Neural progenitor cell (in vitro differentiated cells): ENCODE data around the gene EIF5. TPM values are rescaled to one million over a fixed set of nuclear protein-coding genes. Genes with fewer than 3 reads are reported as not detected.

Experiments
- DNase-seq: peaks from one replicate; pipeline ENCODE4 v3.0.0-alpha.2; 2016; ENCODE audit warnings: low spot score
- H2AFZ ChIP-seq: fragments of 200-600 bp; sonication (generic); replicated peaks from 2 replicates; pipeline ENCODE4 v1.6.1; 2016; ENCODE audit warnings: antibody characterized with exemption
- H3F3A ChIP-seq: fragments of 200-600 bp; sonication (generic); 2 replicates; pipeline ENCODE4 v1.6.1; 2016; ENCODE audit warnings: antibody characterized with exemption, low read depth
- H3K27ac ChIP-seq: fragments of 200-600 bp; sonication (generic); 2 replicates; pipeline ENCODE4 v1.5.1; 2016; ENCODE audit warnings: mild to moderate bottlenecking
- H3K27me3 ChIP-seq: fragments of 200-600 bp; sonication (generic); 2 replicates; pipeline ENCODE4 v1.6.1; 2016; ENCODE audit warnings: mild to moderate bottlenecking, moderate library complexity
- H3K36me3 ChIP-seq: fragments of 200-600 bp; sonication (generic); 2 replicates; pipeline ENCODE4 v1.5.1; 2016
- H3K4me1 ChIP-seq: fragments of 200-600 bp; sonication (generic); 2 replicates; pipeline ENCODE4 v1.6.1; 2016; ENCODE audit warnings: mixed run types
- H3K4me2 ChIP-seq: fragments of 200-600 bp; sonication (generic); 2 replicates; pipeline ENCODE4 v1.6.1; 2016
- H3K4me3 ChIP-seq: fragments of 200-600 bp; sonication (generic); 2 replicates; pipeline ENCODE4 v1.5.1; 2016
- H3K79me2 ChIP-seq: fragments of 200-600 bp; sonication (generic); 2 replicates; pipeline ENCODE4 v1.6.1; 2016; ENCODE audit warnings: low read depth
- H3K9ac ChIP-seq: fragments of 200-600 bp; sonication (generic); 2 replicates; pipeline ENCODE4 v1.6.1; 2016
- H3K9me3 ChIP-seq: fragments of 200-600 bp; sonication (generic); 2 replicates; pipeline ENCODE4 v1.5.1; 2016; ENCODE audit warnings: low read depth
- H4K20me1 ChIP-seq: fragments of 200-600 bp; sonication (generic); 2 replicates; pipeline ENCODE4 v1.6.1; 2016; ENCODE audit warnings: low read depth
- H3K27ac Mint-ChIP-seq: 3 replicates; pipeline ENCODE4 v1.8.0; 2021; ENCODE audit warnings: mixed read lengths
- H3K27me3 Mint-ChIP-seq: 2 replicates; pipeline ENCODE4 v1.8.0; 2022; ENCODE audit warnings: low read depth, mild to moderate bottlenecking, inconsistent platforms, moderate library complexity, mixed read lengths; ENCODE audit not compliant: insufficient read depth
- H3K36me3 Mint-ChIP-seq: 3 replicates; pipeline ENCODE4 v1.8.0; 2021; ENCODE audit warnings: mixed read lengths
- H3K4me1 Mint-ChIP-seq: 3 replicates; pipeline ENCODE4 v1.8.0; 2021; ENCODE audit warnings: mixed read lengths
- H3K4me3 Mint-ChIP-seq: 3 replicates; pipeline ENCODE4 v1.8.0; 2021; ENCODE audit warnings: mild to moderate bottlenecking, moderate library complexity, mixed read lengths
- H3K9me3 Mint-ChIP-seq: 3 replicates; pipeline ENCODE4 v1.8.0; 2020; ENCODE audit warnings: mixed read lengths
- EZH2 ChIP-seq: fragments of 200-600 bp; sonication (generic); IDR thresholded peaks from 2 replicates; pipeline ENCODE4 v1.6.1; 2017; ENCODE audit warnings: antibody characterized with exemption, mild to moderate bottlenecking, moderate library complexity
- EZH2phosphoT487 ChIP-seq: fragments of 200-600 bp; sonication (generic); IDR thresholded peaks from 2 replicates; pipeline ENCODE4 v1.6.1; 2017; ENCODE audit warnings: antibody characterized with exemption
- total RNA-seq: library from RNA; depleted of rRNA; stranded (reverse); fragments of >200 nt; gene quantifications from 2 replicates; pipeline ENCODE4 v1.2.3, GENCODE V29; 2015; ENCODE audit warnings: low replicate concordance
- TF ChIP-seq, protein P1 (sequence below): fragments of 200-600 bp; sonication (generic); IDR thresholded peaks from 2 replicates; pipeline ENCODE4 v1.5.1; 2017; ENCODE audit warnings: antibody characterized with exemption, mild to moderate bottlenecking

Gene EIF5
- total RNA-seq, 1 donor from 2014 or later: 216 TPM

DNA sequence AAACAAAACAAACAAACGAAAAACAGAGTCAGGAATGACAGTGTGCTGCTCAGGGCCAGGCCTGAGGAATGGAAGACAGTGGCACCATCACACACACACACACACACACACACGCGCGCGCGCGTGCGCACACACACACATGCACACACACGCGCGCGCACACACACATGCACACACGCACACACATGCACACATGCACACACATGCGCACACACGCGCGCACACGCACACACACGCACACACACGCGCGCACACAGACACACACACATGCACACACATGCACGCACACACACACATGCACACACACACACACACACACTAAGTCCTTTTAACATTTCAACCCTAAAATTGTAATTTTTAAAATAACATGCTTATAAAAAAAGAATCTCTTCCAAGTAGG, 38.0 kb downstream of the EIF5 start:
- no peak overlapping the region for H2AFZ ChIP-seq
- TF ChIP-seq, protein P1, sequence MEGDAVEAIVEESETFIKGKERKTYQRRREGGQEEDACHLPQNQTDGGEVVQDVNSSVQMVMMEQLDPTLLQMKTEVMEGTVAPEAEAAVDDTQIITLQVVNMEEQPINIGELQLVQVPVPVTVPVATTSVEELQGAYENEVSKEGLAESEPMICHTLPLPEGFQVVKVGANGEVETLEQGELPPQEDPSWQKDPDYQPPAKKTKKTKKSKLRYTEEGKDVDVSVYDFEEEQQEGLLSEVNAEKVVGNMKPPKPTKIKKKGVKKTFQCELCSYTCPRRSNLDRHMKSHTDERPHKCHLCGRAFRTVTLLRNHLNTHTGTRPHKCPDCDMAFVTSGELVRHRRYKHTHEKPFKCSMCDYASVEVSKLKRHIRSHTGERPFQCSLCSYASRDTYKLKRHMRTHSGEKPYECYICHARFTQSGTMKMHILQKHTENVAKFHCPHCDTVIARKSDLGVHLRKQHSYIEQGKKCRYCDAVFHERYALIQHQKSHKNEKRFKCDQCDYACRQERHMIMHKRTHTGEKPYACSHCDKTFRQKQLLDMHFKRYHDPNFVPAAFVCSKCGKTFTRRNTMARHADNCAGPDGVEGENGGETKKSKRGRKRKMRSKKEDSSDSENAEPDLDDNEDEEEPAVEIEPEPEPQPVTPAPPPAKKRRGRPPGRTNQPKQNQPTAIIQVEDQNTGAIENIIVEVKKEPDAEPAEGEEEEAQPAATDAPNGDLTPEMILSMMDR: no peak
- TF ChIP-seq EZH2phosphoT487 (no peak), EZH2 (no peak)
- peaks cover 19% of the 10 kb centered on the region for H3K4me1 Mint-ChIP-seq
- no peak overlapping the region for H3K4me3 ChIP-seq
- peaks cover 7% of the 10 kb centered on the region for H3K27me3 Mint-ChIP-seq
- H3K27me3 ChIP-seq: no peaks in the 10 kb centered on the region
- no peaks in the 10 kb centered on the region for H3K79me2 ChIP-seq
- no peaks in the 10 kb centered on the region for H4K20me1 ChIP-seq
- no peak overlapping the region for H3K4me2 ChIP-seq
- no peaks in the 10 kb centered on the region for H3F3A ChIP-seq
- no peak overlapping the region for H3K27ac ChIP-seq
- DNase-seq: no peak
- no peaks in the 10 kb centered on the region for H3K36me3 ChIP-seq
- no peaks in the 10 kb centered on the region for H3K9me3 Mint-ChIP-seq
- H3K36me3 Mint-ChIP-seq: no peaks in the 10 kb centered on the region
- no peak overlapping the region for H3K9ac ChIP-seq
- H3K9me3 ChIP-seq: no peaks in the 10 kb centered on the region
- H3K4me3 Mint-ChIP-seq: no peak overlapping the region
- H3K4me1 ChIP-seq: no peaks in the 10 kb centered on the region
- peak overlapping the region; percentile 57 for H3K27ac Mint-ChIP-seq

DNA sequence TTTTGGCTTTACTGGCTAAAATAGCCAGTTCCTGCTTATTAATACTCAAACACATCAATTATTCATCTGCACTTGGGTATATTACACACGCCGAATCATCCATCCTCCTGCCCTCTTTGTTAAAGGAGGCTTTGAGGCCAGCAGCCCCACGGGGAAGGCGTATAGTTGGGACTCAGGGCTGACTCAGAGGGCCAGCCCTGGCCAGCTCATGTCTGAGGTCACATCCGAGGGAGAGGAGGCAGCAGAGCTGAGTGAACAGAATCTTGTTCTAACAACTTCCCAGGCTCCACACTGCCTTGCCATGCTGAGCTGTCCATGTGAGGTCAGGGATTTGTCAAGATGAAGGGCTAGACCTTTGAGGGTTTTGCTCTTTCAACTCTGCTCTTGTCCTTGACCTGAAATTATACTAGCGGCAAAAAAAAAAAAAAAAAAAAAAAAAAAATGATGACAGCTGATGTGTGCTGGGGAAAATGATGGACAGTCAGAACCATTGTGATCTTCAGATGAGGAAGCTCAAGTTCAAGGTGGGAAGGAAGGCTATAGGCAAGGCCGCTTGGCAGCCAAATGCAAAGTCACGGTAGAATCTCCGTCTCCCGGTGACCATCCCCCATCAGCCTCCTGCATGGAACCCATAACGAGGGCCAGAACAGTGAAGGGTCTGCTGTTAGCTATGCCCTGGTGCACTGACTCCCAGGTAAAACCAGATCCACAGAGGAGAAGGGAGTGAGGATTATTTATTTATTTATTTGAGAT, 38.7 kb downstream of the EIF5 start:
- Histone ChIP-seq H3K9me3 (no peaks in the 10 kb centered on the region), H3K36me3 (no peaks in the 10 kb centered on the region), H4K20me1 (no peaks in the 10 kb centered on the region), H2AFZ (no peak overlapping the region), H3K79me2 (no peaks in the 10 kb centered on the region), H3K4me3 (no peak overlapping the region), H3F3A (no peaks in the 10 kb centered on the region), H3K9ac (no peak overlapping the region), H3K4me2 (no peak overlapping the region), H3K27me3 (no peaks in the 10 kb centered on the region), H3K4me1 (no peaks in the 10 kb centered on the region), H3K27ac (no peak overlapping the region)
- peak overlapping the region; percentile 57 for H3K27ac Mint-ChIP-seq
- peak; percentile 12 for DNase-seq
- no peak for TF ChIP-seq EZH2phosphoT487
- TF ChIP-seq, protein P1: no peak
- no peak for TF ChIP-seq EZH2
- peaks cover 19% of the 10 kb centered on the region for H3K4me1 Mint-ChIP-seq
- no peaks in the 10 kb centered on the region for H3K36me3 Mint-ChIP-seq
- no peaks in the 10 kb centered on the region for H3K9me3 Mint-ChIP-seq
- peak overlapping the region; percentile 5 for H3K4me3 Mint-ChIP-seq
- peaks cover 7% of the 10 kb centered on the region for H3K27me3 Mint-ChIP-seq

DNA sequence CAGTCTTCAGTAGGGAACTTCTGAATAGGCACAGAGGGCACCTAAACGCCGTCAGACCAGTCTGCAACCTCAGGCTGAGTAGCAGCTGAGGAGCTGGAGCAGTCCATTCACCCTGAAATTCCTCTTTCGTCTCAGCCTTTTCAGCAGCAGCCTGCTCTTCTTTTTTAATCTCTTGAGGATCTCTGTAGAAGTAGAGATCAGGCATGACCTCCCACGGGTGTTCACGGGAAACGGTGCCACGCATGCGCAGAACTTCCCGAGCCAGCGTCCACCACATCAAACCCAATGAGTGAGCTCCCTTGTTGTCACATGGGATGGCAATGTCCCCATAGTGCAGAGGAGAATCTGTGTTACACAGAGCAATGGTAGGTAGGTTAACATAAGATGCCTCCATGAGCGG, 40.1 kb downstream of the EIF5 start:
- no peak for TF ChIP-seq EZH2phosphoT487
- TF ChIP-seq EZH2: no peak
- TF ChIP-seq, protein P1: no peak
- no peaks in the 10 kb centered on the region for H3K9me3 ChIP-seq
- H3K4me3 Mint-ChIP-seq: no peak overlapping the region
- H3K36me3 Mint-ChIP-seq: no peaks in the 10 kb centered on the region
- no peak for DNase-seq
- H3K4me2 ChIP-seq: no peak overlapping the region
- no peak overlapping the region for H3K4me3 ChIP-seq
- no peaks in the 10 kb centered on the region for H3K4me1 ChIP-seq
- H3K27ac Mint-ChIP-seq: no peak overlapping the region
- H3K27ac ChIP-seq: no peak overlapping the region
- H4K20me1 ChIP-seq: no peaks in the 10 kb centered on the region
- no peaks in the 10 kb centered on the region for H3K9me3 Mint-ChIP-seq
- H3K36me3 ChIP-seq: no peaks in the 10 kb centered on the region
- H3K9ac ChIP-seq: no peak overlapping the region
- H3F3A ChIP-seq: no peaks in the 10 kb centered on the region
- no peaks in the 10 kb centered on the region for H3K79me2 ChIP-seq
- H3K27me3 ChIP-seq: no peaks in the 10 kb centered on the region
- H3K4me1 Mint-ChIP-seq: peaks cover 19% of the 10 kb centered on the region
- peaks cover 7% of the 10 kb centered on the region for H3K27me3 Mint-ChIP-seq
- no peak overlapping the region for H2AFZ ChIP-seq
